GM19025 (cell line): Measurements from ENCODE around the gene NMNAT2.

Experiments
- ATAC-seq: cut with Tn5 transposase; IDR thresholded peaks from one replicate; pipeline ENCODE4 v1.9.1; 2021; ENCODE audit warnings: mild to moderate bottlenecking, low read depth, moderate library complexity; ENCODE audit not compliant: unreplicated experiment

The NMNAT2 gene

GRCh38 chr1:183368213-183369108 is 49.7 kb downstream of the NMNAT2 start:
- no peak for ATAC-seq

GRCh38 chr1:183366116-183366515 is 52.1 kb downstream of the NMNAT2 start:
- ATAC-seq = no peak

GRCh38 chr1:183365676-183366075 is 52.5 kb downstream of the NMNAT2 start:
- ATAC-seq = no peak

- no peak for ATAC-seq
Measured at GRCh38 chr1:183365093-183365492, 53.1 kb downstream of the NMNAT2 start.

- no peak for ATAC-seq
Measured at GRCh38 chr1:183363972-183364371, 54.2 kb downstream of the NMNAT2 start.

- no peak for ATAC-seq
Measured at GRCh38 chr1:183361081-183361480, 57.1 kb downstream of the NMNAT2 start.

- no peak for ATAC-seq
Measured at GRCh38 chr1:183360473-183360872, 57.7 kb downstream of the NMNAT2 start.

GRCh38 chr1:183356534-183357182 is 61.5 kb downstream of the NMNAT2 start:
- no peak for ATAC-seq

- ATAC-seq = no peak
Measured at GRCh38 chr1:183355797-183356196, 62.4 kb downstream of the NMNAT2 start.

GRCh38 chr1:183355181-183355580 is 63.0 kb downstream of the NMNAT2 start:
- no peak for ATAC-seq

GRCh38 chr1:183353597-183353996 is 64.6 kb downstream of the NMNAT2 start:
- no peak for ATAC-seq

GRCh38 chr1:183349201-183349711 is 68.9 kb downstream of the NMNAT2 start:
- no peak for ATAC-seq

GRCh38 chr1:183346276-183346732 is 71.9 kb downstream of the NMNAT2 start:
- no peak for ATAC-seq

GRCh38 chr1:183339556-183340167 is 78.5 kb downstream of the NMNAT2 start:
- no peak for ATAC-seq

- ATAC-seq = no peak
Measured at GRCh38 chr1:183331091-183331742, 87.0 kb downstream of the NMNAT2 start.

- ATAC-seq = no peak
Measured at GRCh38 chr1:183330335-183330734, 87.8 kb downstream of the NMNAT2 start.

- ATAC-seq = no peak
Measured at GRCh38 chr1:183328371-183328770, 89.8 kb downstream of the NMNAT2 start.

GRCh38 chr1:183327434-183328290 is 90.5 kb downstream of the NMNAT2 start:
- no peak for ATAC-seq

GRCh38 chr1:183323849-183324683 is 94.1 kb downstream of the NMNAT2 start:
- ATAC-seq = no peak
